ENCODE measurements around the gene CDK4.

CDK4 gene

GRCh38 chr12:57751788-57752667, at the start of gene CDK4:
Gene CDK4 (minus strand): TSS chr12:57752310. CDS start chr12:57751717, 593 bp downstream.
- H3K27ac ChIP-seq: peak within 1 kb of the TSS; percentile 92
- no peak for TF ChIP-seq CTCF (conservative IDR thresholded peaks at IDR 0.05)
- peak; percentile 87 for TF ChIP-seq ZFX (IDR thresholded peaks at IDR 0.05)

GRCh38 chr12:57800965-57801364, 48.9 kb upstream of the CDK4 start:
- no peak overlapping the region for H3K27ac ChIP-seq
- TF ChIP-seq ZFX (IDR thresholded peaks at IDR 0.05) (no peak), CTCF (conservative IDR thresholded peaks at IDR 0.05) (no peak)

GRCh38 chr12:57797933-57798332, 45.8 kb upstream of the CDK4 start:
- TF ChIP-seq ZFX (IDR thresholded peaks at IDR 0.05) (no peak), CTCF (conservative IDR thresholded peaks at IDR 0.05) (no peak)
- H3K27ac ChIP-seq: no peak overlapping the region

- TF ChIP-seq ZFX (IDR thresholded peaks at IDR 0.05): no peak
- no peak for TF ChIP-seq CTCF (conservative IDR thresholded peaks at IDR 0.05)
- no peak overlapping the region for H3K27ac ChIP-seq
Observed at GRCh38 chr12:57796996-57797395, 44.9 kb upstream of the CDK4 start.

GRCh38 chr12:57795354-57795753, 43.2 kb upstream of the CDK4 start:
- no peak overlapping the region for H3K27ac ChIP-seq
- TF ChIP-seq CTCF (conservative IDR thresholded peaks at IDR 0.05): no peak
- no peak for TF ChIP-seq ZFX (IDR thresholded peaks at IDR 0.05)

- no peak for TF ChIP-seq CTCF (conservative IDR thresholded peaks at IDR 0.05)
- no peak for TF ChIP-seq ZFX (IDR thresholded peaks at IDR 0.05)
- no peak overlapping the region for H3K27ac ChIP-seq
Observed at GRCh38 chr12:57793920-57794319, 41.8 kb upstream of the CDK4 start.

- TF ChIP-seq ZFX (IDR thresholded peaks at IDR 0.05): no peak
- TF ChIP-seq CTCF (conservative IDR thresholded peaks at IDR 0.05): no peak
- no peak overlapping the region for H3K27ac ChIP-seq
Observed at GRCh38 chr12:57783861-57784260, 31.8 kb upstream of the CDK4 start.

All from C4-2B (cell line).